Activated CD4-positive, alpha-beta T cell treated with anti-CD3 and anti-CD28 coated beads for 48 hours (primary cell): ENCODE results near the gene REEP3.

Source experiments
- DNase-seq: peaks from one replicate; pipeline ENCODE4 v3.0.0-alpha.2; 2020

REEP3 gene

DNA sequence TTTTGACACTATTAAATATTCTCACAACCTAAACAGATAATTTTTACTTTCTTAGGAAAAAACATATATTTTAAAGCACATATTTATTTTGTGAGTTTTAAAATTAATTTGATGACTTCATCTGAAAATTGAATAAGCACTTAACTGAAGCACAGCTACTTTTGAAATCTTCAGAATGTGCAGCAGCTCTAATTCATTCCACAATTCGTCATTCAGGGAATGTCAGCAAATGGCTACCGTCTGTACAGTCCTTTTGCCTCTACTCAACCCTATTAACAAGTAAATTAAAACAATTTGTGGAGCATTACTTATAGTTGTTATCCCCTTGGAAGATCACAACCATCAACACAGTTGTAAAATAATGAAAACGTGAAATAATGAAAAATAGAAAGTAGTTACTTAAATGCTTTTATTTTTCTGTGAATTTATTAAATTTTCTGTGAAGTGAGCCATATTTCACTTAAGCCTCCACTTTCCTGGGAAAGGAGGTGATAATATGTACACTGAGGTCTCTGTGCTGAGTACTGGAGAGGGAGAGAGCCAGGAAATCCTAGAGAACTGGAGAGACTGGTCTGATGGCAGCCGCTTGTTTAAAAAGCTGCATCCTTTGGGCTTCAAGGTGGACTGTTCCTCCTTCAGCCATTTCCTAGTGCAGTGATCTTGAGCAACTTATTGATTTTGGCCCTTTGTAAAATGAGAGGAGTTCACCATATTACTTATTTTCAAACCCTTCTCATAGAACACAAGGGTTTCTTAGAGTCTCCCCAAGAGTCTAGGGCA lies 70.6 kb downstream of the REEP3 start:
- DNase-seq = no peak

DNA sequence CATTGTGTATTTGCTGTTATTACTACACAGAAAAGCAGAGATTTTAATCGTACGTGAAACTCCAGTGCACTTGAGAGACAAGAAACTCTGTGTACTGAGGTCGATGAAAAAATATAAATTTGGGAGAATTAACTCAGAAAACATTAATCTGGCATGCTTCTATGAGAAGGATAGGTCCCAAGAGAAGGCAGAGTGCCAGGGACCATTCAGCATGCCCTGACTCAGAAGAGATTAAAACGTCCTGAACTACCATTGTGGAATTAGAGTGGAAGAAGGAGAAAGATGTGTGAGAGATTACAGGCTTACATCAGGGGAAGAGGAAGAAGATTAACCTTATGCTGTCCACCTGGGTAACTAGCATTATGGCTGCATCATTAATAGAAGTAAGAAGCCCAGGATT lies 72.4 kb downstream of the REEP3 start:
- DNase-seq = no peak

DNA sequence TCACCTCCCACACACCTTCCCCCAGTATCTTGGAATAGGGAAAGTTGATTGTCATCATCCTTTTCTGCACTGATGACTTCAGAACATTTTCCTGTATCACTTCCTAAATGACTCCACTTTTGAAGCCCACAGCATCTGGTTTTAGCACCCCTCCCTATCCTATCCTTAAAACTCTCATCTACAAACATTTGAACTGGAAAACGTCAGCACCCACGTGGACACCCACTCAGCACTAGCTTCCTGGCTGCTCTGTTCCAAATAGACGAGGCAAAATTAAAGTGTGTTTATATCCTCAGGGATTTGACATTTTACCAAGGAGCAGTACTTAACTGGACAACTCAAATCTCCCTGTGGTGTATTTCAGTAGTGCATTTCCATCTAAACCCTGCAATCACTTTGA lies 73.9 kb downstream of the REEP3 start:
- DNase-seq = no peak

DNA sequence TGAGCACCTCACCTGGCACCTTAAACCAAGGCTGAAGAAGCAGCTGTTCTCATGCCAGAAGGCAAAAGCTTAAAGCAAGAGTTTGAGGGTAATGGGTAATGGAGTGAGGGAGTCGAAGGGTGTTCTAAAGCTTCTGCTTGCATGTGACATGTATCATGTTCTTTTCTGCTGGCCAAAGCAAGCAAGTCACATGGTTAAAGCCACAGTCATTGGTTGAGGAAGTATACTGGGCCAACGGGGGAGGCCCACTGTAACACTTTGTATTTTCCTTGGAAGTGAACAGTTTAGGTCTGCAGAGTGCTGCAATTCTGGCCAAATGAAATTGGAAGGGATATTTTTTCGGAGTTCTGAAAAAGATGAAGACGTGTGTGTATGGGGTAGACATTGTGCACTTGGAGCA lies 75.7 kb downstream of the REEP3 start:
- DNase-seq = no peak

DNA sequence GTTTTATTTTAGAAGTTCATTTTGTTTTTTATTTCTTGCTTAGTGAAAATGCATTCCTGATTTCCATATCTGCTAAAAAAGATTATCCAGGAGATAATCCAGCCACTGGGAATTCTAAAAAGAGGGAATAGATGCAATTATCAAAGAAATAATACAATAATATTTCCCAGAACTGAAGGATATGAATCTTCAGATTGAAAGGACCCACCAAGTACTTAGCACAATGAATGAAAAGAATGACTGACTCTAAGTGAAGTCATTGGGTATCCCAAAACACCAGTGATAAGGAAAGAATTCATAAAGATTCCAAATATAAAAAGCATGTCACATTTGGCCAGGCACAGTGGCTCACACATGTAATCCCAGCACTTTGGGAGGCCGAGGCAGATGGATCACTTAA lies 79.3 kb downstream of the REEP3 start:
- no peak for DNase-seq

DNA sequence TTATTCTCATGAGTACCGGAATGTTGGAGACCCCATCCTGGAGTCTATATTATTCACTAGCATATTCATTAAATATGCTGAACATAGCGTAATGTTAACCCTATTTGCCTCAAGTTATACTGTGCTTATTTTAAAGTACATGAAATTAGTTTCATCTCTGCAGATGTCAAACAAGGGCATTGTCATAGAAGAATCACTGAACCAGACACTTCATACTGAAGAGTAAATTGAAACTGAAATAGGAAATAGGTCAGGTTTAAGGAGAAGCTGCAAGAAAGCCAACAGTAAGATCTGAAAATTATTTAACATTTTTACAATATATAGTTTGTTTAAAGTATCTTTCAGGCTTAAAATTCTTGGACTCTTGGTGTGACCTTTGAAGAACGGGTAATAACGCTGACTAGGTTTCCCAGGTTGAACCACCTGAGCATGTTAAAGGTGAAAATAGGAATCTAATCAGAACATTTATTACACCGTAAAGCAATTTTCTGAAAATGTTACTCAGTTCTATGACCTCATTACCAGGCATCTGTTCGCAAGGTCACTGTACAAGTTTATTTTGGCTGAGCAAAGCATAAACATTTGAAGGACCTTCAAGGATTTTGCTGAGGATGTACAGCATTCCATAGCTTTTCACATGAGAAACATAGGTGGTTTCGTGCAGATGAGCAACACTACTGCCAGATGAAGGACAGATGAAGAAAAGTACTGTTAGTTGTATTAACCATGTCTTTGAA lies 82.7 kb downstream of the REEP3 start:
- no peak for DNase-seq

DNA sequence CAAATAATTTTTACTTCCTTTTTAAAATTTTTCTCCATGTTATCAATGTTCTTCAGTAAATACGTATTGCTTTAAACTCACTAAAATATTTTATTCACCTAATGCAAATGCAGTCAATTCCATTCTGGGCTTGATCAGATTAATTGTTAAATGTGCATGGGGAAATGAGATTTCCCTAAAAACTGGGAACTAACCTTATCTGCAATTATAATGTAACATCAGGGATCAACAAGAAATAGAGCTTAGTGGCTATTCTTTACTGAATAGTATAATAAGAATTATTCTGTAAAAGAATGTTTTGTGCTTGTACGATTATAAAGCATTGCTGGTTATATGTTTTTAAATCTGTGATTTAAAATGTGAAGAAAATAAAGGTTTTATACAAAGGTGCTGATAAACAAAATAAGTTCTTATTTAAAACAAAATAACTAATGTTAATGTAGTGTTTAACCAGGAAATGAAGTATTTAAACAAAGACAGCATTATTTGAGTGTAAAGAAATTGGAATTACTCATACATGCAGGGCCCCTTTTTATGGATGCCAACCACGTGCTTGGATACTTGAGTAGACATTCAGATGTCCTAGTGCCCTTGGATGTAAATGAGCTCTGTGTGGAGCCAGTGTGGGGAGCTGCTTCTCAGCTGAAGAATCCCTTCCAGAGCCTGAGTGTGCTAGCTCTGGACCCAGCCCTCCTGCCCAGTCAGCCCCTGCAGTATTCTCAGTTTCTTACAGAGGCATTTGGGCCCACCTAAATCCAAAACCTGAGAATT lies 84.2 kb downstream of the REEP3 start:
- DNase-seq = no peak

DNA sequence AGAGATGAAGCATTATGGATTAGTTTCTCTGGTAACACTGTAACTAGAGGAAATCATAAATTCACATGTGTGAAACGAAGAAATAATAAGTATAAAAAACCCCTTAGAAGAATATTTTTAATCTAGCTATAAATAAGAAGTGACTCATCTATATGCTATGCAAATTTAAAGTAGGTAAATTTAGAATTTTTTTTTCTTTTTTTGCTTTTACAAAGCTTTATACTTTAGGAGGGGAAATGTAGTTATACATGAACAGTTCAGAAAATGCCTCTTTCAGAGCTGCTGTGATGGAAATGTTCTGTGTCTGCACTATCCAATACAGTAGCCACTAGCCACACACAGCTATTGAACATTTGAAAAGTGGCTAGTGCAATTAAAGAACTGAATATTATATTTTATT lies 87.3 kb downstream of the REEP3 start:
- no peak for DNase-seq

DNA sequence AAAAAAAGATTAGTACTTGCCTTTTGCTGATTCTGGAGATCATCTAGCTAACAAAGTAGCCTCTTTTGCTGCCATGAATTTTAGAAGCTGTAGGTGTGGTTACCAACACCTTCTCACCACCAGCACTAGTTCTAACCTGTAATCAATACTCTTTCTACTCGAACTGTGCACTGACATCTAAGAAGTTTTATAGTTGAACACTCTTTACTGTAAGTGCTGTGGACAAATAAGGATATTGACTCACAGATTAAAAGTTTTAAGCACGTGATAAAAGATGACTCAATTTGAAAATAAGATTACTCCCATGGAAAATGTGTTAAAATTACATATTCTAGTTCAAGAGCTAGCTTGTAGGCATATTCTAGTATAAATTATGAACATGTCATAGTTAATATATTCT lies 89.9 kb downstream of the REEP3 start:
- DNase-seq = no peak

DNA sequence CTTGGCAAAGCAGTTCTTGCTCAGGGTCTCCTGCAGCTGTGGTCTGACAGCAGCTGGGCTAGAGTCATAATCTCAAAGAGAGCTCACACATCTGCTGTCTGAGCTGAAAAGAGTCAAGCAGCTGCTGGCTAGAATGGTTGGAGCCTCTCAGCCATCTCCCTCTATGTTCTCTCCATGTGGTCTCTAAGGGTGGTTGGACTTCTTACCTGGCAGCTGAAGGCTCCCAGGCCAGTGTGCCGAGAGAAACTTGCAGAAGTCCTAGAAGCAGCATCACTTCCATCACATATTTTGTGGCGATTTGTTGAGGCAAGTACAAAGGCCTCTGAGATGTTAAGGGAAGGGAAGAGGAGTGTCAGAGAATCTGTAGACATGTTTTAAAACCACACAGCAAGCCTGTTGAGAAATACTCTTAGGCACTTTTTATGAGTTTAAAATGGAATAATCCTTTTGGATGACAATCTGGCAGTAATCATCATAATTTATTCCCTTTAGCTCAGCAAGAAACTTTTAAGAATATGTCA lies 93.2 kb downstream of the REEP3 start:
- no peak for DNase-seq

DNA sequence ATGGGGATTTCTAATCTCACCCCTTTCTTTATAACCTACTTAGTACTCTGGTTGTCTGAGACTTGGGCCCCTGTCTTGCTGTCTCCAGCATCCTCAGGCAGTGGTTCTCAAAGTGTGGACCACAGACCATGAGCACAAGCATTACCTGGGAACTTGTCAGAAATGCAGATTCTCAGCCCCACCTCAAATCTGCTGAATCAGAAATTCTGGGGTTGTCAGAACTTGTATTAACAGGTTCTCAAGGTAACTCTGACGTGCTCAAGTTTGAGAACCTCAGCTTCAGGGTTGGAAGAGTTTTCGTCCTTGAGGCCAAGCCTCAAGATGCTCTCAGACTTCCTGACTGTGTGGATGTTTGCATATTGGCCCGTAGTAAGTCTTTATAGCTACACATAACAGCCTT lies 97.4 kb downstream of the REEP3 start:
- DNase-seq = no peak

DNA sequence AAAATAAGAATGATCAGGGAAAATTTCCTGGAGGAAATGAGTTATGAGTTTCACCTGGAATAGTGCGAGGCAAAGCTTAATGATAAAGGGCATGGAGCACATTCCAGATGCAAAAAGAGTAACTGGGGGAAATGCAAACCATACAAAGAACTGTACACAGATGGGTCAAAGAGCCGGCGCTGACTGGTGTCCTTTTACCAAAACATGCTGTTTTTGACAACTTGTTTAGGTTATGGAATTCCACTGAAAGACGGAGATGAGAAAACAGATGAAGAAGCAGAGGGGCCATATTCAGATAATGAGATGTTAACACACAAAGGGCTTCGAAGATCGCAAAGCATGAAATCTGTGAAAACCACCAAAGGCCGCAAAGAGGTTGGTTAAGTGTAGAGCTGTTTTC lies 98.2 kb downstream of the REEP3 start:
- DNase-seq = no peak

DNA sequence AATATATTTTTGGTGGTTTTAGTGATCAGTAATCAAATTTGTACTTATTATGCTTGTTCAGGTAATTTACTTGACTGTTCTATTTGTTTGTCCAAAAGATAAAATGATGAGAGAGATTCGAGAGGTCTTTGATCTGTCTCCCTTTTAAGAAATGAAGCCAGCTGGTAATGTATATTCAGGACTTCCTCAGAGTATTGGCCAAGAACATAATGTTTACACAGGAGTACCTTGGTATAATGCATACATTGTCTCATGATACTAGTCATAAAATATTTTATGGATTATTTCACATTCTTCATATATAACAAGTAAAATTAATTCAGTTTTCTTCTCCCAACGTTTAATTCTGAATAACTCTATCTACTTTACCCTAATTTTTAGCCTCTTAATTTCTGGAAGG lies 100.9 kb downstream of the REEP3 start:
- DNase-seq = no peak

DNA sequence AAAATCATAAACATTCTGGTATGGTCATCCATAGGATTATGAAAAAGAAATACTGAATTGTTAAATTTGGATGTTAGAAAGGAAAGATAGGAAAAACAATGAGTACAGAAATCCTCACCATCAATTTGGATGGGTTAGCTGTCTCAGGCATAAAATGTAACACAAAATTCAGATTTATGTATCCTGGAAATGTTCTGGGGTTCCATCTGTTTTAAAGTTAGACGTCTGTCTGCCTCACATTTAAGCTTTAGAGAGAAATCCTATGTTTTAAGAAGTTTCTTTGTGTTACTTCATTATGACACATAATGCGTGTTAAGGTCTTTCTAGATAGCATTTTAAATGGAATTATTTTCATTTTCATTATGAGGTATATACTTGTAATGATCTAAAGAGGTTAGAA lies 103.5 kb downstream of the REEP3 start:
- no peak for DNase-seq

DNA sequence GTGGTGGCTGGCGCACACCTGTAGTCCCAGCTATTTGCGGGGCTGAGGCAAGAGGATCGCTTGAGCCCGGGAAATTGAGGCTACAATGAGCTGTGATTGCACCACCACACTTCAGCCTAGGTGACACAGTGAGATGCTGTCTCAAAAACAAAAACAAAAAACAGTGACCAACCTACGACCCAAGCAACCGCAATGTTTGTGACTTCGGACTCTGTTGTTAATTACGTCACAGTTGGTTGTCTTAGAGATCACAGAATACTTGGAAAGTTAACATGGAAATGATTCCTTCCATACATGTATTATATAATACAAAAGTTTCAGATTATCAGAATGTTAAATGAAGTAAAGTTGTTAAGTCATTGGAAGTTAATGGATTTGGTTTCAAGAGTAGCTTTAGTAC lies 106.2 kb downstream of the REEP3 start:
- no peak for DNase-seq

DNA sequence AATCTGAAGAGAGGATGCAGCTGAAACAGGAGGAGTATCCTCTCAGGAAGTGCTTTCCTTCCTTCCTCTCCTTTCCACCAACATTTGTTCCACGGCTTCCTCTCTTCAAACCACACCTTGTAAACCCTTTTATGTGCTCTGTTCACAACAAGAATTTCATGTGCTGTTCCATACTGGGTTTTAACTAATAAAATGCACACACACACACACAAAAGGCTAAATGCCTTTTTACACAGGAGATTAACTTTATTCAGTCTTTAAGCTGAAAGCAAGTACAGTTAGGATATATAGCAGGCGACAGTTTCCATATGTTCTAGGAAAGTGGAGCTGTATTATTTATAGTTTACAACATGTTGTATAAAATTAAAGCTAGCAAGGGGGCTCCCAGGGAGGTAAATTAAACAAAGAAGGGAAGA lies 106.7 kb downstream of the REEP3 start:
- DNase-seq = no peak

DNA sequence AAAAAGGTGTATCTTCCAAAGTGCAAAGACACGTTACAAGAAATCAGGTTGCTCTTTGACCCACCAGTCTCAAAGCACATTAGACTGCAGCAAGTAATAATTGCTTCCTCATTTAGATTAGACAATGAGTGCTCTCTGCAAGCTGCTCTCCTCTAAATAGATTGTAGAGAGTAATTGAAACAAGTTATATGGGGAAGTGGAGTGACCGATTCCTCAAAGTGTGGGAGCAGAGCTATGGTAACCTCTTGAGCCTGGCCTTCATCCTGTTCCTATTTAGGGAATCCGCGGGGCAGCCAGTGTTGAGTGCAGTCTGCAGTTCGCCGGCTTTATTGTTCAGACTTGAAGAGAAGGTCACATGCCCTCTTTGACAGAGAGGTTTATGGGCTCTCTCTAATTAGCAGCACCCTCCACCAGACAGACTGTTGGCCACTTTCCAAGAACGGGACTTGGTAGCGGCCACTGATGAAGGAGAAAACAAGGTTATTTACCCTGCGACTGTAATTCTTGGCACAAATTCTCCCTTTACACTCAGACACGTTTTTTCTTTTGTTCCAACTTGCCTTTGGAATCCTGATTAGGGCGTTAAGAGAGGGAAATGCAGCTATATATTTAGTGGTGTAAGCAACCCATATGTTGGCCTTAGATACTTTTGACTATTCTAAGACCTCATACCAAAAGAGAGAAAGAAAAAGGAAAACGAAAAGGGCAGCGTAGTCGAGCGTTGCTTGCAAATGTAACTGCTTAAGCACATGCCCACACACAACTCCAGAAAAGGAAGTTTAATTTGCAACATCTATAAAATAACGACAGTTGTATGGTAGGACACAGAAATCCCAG lies 107.5 kb downstream of the REEP3 start:
- no peak for DNase-seq

DNA sequence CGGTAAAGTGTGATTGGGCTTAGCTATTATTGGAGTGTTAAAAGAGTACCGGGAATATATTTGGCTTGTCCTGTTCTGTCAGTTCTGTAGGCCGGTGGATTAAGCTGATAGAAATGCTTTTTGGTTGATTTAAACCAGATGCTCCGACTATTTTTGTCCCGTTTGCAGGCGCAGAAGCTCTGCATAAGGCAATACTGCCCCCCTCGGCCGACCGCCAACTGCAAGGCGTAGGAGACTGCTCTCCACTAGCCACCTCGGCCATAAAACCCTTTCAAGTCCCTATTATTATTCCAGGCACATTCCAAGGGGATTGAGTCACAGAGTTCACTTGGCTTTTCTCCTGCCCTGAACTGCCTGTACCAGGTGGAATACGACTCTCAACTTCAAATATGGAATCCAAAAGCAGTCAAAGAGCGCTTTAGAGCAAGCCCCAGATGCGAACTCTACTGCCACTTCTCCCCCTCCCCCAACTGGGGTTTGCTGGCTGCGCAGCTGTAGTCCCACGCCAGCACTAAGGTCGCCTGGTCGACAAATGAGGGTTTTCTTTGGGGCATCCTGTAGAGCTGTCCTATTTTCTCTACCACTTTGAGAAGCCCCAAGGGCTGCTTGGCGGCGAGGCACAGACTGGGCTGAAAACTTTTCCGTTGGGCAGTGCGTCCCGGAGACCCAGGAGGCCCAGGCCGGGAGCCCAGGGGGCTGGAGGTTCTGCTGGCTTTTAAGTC lies 108.3 kb downstream of the REEP3 start:
- peak; percentile 88 for DNase-seq

DNA sequence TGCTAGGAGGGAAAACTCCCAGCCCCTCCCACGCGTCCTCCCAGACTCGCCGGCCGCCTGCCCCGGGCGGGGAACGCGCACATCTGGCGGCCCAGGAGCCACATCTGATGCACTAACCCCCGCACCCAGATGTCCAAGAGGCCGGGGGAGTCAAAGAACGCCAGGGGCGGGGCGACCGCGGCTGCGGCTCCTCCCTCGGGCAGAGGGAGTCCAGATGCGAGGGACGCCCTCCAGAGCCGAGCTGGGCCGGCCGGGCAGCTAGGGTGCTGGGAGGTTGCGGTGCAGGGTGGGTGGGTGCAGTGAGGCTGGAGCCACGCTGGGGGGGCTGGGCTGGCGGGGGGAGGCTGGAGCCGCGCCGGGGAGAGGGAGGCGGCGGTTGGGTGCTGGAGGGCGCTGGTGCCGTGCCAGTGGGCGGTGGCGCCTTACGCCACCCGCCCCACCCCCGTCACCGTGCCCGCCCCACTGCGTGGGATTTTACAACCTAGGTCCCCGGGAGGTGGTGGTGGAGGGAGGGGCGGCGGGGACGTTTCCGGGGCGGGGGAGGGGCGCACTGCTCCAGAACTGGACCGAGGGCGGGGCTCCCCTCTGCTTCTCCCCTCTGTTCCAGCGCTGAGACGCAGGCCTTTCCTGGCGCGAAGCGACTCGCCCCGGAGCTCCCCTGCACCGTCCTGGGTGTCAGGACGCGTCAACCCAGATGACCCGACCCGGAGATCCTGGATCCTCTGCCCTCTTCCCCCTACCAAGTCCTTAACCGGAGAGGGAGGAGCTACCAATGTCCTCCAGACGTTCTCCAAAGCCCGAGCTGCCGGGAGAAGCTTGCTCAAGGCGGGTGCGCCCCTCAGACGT lies 109.1 kb downstream of the REEP3 start:
- DNase-seq = peak; percentile 80

DNA sequence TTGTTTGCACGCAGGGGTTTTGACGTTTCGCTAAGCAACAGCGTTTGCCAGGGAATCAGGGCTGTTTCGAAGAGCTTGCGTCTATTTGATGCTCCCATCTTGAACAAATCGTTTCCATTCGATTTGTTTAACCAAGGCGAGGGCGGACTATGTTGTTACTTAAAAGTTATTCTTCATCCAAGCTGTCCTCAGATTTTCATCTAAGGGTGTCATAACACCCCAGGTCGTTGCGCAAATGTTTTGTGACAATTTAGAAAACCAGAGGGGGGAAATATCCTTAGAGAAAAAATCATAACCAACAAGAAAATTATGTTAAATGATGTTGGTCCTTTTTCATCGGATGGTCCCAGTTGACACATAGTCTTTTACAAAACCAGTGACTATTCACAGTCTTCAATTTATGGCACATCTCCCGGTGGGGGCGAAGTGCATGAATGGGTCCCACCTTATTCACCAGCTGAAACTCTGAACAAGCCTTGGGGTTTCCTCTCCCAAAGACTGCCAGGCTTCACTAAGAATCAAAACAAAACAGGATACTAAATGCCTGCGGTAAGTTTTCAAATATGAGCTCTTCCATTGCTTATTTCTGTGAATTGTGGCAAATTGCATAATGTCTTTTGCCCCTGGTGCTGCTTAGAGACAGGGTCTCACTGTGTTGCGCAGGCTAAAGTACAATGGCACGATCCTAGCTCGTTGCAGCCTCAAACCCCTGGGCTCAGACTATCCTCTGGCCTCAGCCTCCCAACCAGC lies 109.9 kb downstream of the REEP3 start:
- DNase-seq = no peak
